Dedifferentiated amniotic fluid mesenchymal stem cell (primary cell): ENCODE measurements around the gene IKZF2.

Source experiments
- DNase-seq: peaks from one replicate; pipeline ENCODE4 v3.0.0-alpha.2; 2016; ENCODE audit errors: extremely low spot score

Gene IKZF2

GRCh38 chr2:212958133-212958532, 193.3 kb downstream of the IKZF2 start:
- DNase-seq, result no peak

GRCh38 chr2:212957624-212958023, 193.8 kb downstream of the IKZF2 start:
- DNase-seq, result no peak

GRCh38 chr2:212956665-212957607, 194.5 kb downstream of the IKZF2 start:
- no peak for DNase-seq

GRCh38 chr2:212953170-212953920, 198.1 kb downstream of the IKZF2 start:
- no peak for DNase-seq

GRCh38 chr2:212949786-212950185, 201.6 kb downstream of the IKZF2 start:
- DNase-seq, result no peak
